Measurements from ENCODE around the gene TFF2.

- TF ChIP-seq CTCF (IDR thresholded peaks at IDR 0.05; ENCODE audit: low read length), result no peak
- TF ChIP-seq EZH2 (IDR thresholded peaks at IDR 0.05; ENCODE audit: borderline replicate concordance, low read length), result no peak
These were observed 38.6 kb upstream of the TFF2 start for GRCh38 chr21:42389449-42389835.

Data from OCI-LY1 (cell line).